IMR-90 (cell line): ENCODE measurements around the gene C5AR2. TPM values are rescaled to one million over a fixed set of nuclear protein-coding genes. Genes with fewer than 3 reads are reported as not detected.

Source experiments
- MXI1 ChIP-seq: IDR thresholded peaks from 2 replicates; pipeline ENCODE4 v1.6.1; 2012; ENCODE audit warnings: low read depth, mild to moderate bottlenecking, low read length, moderate library complexity, borderline replicate concordance
- POLR2A ChIP-seq: IDR thresholded peaks from 2 replicates; pipeline ENCODE4 v1.6.1; 2012; ENCODE audit warnings: mild to moderate bottlenecking, low read depth, low read length
- RAD21 ChIP-seq: IDR thresholded peaks from 2 replicates; pipeline ENCODE4 v1.6.1; 2012; ENCODE audit warnings: low read length, improper control_type of control experiment
- polyA plus RNA-seq, 3 experiments: library from polyadenylated mRNA; depleted of rRNA; stranded (reverse); fragments of >200 nt; gene quantifications; 2 replicates each; pipeline ENCODE4 v1.2.3, GENCODE V29; 2012; ENCODE audit warnings: low replicate concordance in 1 of 3
- total RNA-seq: library from RNA; depleted of rRNA; stranded (reverse); fragments of >200 nt; gene quantifications from 2 replicates; pipeline ENCODE4 v1.2.3, GENCODE V29; 2012
- TF ChIP-seq, protein P1 (sequence below): conservative IDR thresholded peaks from 2 replicates; pipeline ENCODE4 v1.5.1; 2012; ENCODE audit warnings: mild to moderate bottlenecking, low read depth, low read length, improper control_type of control experiment

Gene C5AR2
- total and polyA plus RNA-seq, 2 of the 4 experiments (the other 2 are of a cell fraction) = not detected

DNA sequence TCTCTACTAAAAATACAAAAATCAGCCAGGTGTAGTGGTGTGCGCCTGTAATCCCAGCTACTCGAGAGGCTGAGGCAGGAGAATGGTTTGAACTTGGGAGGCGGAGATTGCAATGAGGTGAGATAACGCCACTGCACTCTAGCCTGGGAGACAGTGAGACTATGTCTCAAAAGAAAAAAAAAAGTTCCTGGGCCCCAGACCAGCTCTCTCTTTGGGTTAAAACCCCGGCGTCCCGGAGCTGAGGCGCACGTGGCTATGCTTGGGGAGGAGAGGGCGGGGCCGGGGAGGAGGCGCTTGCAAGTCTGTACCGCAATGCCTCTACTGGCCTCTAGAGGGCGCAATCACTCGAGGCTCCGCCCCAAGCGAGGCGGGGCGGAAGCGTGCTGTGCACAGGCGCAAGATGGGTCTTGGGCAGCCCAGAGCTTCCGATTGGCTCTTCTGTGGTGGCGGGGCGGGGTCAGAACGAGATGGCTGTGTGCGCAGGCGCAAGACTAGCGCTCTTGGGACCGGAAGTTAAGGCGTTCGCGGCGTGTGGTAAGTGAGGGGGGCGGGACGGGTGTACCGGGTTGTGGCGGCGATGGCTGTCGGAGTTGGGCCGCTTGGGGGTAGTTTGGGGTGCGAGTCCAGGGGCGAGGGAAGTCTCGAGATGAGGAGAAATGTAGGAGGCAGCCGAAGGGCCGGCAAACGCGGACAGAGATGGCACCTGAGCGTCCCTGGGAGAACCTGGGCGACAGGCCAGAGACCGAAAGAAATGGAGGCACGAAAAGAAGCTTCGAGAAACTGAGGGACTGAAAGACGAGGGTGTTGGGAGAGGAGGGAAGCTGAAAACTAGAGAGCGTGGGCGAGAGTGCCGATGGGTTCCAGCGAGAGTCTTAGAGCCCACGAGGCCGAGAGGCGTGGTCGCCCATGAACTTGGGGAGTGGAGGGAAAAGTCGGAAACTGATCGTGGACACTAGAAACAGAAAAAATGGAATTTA, 17.1 kb downstream of the C5AR2 start, which contains the start of gene DHX34 (continued):
- TF ChIP-seq, protein P1, sequence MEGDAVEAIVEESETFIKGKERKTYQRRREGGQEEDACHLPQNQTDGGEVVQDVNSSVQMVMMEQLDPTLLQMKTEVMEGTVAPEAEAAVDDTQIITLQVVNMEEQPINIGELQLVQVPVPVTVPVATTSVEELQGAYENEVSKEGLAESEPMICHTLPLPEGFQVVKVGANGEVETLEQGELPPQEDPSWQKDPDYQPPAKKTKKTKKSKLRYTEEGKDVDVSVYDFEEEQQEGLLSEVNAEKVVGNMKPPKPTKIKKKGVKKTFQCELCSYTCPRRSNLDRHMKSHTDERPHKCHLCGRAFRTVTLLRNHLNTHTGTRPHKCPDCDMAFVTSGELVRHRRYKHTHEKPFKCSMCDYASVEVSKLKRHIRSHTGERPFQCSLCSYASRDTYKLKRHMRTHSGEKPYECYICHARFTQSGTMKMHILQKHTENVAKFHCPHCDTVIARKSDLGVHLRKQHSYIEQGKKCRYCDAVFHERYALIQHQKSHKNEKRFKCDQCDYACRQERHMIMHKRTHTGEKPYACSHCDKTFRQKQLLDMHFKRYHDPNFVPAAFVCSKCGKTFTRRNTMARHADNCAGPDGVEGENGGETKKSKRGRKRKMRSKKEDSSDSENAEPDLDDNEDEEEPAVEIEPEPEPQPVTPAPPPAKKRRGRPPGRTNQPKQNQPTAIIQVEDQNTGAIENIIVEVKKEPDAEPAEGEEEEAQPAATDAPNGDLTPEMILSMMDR = peak; percentile 98
- TF ChIP-seq MXI1 (peak; percentile 91), RAD21 (peak; percentile 24; the same call in 1 of the 2 replicates), POLR2A (peak; percentile 69)
